Coronary artery (tissue), 2 donors: ENCODE results near the gene FAM216B.

Experiments
- DNase-seq: peaks from one replicate; pipeline ENCODE4 v3.0.0-alpha.2; 2017; ENCODE audit warnings: low spot score
- H3K27ac ChIP-seq, 2 donors: fragments of 200-600 bp; sonication (generic); one replicate each; pipeline ENCODE4 v1.5.1; 2016 to 2019
- H3K4me3 ChIP-seq: fragments of 200-600 bp; sonication (generic); 2 replicates; pipeline ENCODE4 v1.5.1; 2016; ENCODE audit warnings: mild to moderate bottlenecking, moderate library complexity
- TF ChIP-seq, protein P1 (sequence below): fragments of 200-600 bp; sonication (generic); IDR thresholded peaks from one replicate; pipeline ENCODE4 v1.5.1; 2019; ENCODE audit warnings: antibody characterized with exemption

Gene FAM216B

DNA sequence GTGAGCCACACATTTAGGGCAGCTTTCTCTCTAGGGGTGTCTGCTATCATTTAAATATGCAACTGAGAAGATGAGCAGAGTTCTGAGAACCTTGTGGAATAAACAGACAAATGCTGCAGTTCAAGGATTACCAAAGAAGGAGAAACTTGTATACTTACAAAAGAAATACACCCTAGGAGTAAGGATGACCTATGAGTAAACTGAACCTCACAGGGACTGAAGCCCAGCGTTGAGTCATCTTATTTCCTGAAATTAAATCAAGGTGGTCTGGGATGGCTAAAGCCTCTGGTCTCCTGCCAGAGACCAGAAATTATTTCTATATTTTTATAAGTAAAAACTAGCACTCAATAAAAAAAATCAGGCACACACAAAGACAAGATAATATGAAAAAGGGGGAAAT lies 40.1 kb downstream of the FAM216B start:
- TF ChIP-seq, protein P1, sequence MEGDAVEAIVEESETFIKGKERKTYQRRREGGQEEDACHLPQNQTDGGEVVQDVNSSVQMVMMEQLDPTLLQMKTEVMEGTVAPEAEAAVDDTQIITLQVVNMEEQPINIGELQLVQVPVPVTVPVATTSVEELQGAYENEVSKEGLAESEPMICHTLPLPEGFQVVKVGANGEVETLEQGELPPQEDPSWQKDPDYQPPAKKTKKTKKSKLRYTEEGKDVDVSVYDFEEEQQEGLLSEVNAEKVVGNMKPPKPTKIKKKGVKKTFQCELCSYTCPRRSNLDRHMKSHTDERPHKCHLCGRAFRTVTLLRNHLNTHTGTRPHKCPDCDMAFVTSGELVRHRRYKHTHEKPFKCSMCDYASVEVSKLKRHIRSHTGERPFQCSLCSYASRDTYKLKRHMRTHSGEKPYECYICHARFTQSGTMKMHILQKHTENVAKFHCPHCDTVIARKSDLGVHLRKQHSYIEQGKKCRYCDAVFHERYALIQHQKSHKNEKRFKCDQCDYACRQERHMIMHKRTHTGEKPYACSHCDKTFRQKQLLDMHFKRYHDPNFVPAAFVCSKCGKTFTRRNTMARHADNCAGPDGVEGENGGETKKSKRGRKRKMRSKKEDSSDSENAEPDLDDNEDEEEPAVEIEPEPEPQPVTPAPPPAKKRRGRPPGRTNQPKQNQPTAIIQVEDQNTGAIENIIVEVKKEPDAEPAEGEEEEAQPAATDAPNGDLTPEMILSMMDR: no peak
- H3K27ac ChIP-seq: no peak overlapping the region
- no peak overlapping the region for H3K4me3 ChIP-seq
- DNase-seq: no peak

- H3K27ac ChIP-seq: no peak overlapping the region
- H3K4me3 ChIP-seq: no peak overlapping the region
- DNase-seq: no peak
- TF ChIP-seq, protein P1: no peak
These were observed 51.1 kb downstream of the FAM216B start for GRCh38 chr13:42832341-42833096.

DNA sequence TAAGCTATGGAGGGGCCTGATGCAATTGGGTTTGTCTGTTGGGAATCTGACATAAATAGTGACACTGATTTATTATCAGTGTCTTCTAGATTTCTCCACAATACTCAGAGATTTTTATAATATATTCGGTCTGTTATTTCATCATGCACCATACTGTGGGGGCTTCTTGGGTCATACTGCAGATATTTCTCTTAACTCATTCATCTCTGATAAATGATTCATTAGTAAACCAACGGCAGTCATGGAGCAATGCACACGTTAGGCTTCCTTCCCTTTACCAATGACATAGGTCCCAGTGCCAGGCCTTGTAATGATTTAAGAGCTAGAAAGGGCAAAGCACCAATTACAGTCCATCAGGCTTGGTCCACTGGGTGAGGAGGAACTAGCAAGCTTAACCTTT lies 53.6 kb downstream of the FAM216B start:
- Histone ChIP-seq H3K4me3 (no peak overlapping the region), H3K27ac (no peak overlapping the region)
- no peak for DNase-seq
- TF ChIP-seq, protein P1: no peak

DNA sequence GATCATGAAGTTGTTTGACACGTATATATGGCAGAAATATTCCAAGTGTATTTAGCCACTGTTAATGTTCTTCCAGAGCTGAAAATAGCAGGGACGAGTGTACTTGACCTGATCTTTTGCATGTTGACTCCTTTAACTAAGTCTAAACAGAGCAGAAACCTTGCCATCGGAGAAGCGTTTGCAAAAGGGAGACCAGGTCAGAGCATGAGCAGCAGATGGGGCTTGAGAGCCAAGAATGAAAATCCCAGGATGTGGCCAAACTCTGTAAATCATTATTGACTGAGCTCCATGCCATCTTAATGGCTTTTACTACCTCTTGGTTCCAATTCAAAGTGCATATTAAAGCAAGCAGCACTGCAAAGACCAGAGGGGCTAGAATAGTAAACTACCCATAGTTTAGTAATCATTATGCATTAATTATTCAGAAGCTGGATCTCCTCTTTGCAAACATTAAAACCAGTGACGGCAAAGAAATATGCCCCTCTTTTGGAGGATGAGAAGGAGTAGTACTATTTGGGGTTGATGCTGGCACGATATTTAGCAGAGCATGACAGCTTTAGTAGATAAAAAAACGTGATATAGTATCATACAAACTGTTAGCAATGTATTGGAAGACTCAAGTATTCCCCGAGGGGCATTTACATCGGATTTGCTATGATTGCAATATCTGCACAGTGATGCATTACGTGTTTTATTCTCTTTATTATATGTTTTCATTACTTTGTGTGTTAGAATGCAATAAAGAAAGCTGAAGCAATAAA lies 55.7 kb downstream of the FAM216B start:
- no peak for DNase-seq
- TF ChIP-seq, protein P1: no peak
- H3K4me3 ChIP-seq: no peak overlapping the region
- no peak overlapping the region for H3K27ac ChIP-seq
